HG03521 (cell line): ENCODE data around the gene ARMC8.

Experiments used
- ATAC-seq: cut with Tn5 transposase; IDR thresholded peaks from one replicate; pipeline ENCODE4 v1.9.1; 2021; ENCODE audit warnings: mild to moderate bottlenecking, moderate library complexity; ENCODE audit not compliant: unreplicated experiment

The ARMC8 gene

GRCh38 chr3:138241061-138241460, 54.0 kb downstream of the ARMC8 start:
- ATAC-seq = no peak

GRCh38 chr3:138241676-138242075, 54.6 kb downstream of the ARMC8 start:
- no peak for ATAC-seq

GRCh38 chr3:138242466-138242865, 55.4 kb downstream of the ARMC8 start:
- no peak for ATAC-seq

- ATAC-seq = no peak
Observed at GRCh38 chr3:138245026-138245425, 57.9 kb downstream of the ARMC8 start.

GRCh38 chr3:138249636-138250035, 62.5 kb downstream of the ARMC8 start:
- no peak for ATAC-seq

GRCh38 chr3:138253609-138254008, 66.5 kb downstream of the ARMC8 start:
- no peak for ATAC-seq

GRCh38 chr3:138254216-138254615, 67.1 kb downstream of the ARMC8 start:
- no peak for ATAC-seq

- no peak for ATAC-seq
Observed at GRCh38 chr3:138256022-138256421, 68.9 kb downstream of the ARMC8 start.

- no peak for ATAC-seq
Observed at GRCh38 chr3:138257986-138258385, 70.9 kb downstream of the ARMC8 start.

- no peak for ATAC-seq
Observed at GRCh38 chr3:138259126-138259525, 72.0 kb downstream of the ARMC8 start.

- ATAC-seq = no peak
Observed at GRCh38 chr3:138260611-138261010, 73.5 kb downstream of the ARMC8 start.

- no peak for ATAC-seq
Observed at GRCh38 chr3:138263104-138263503, 76.0 kb downstream of the ARMC8 start.

GRCh38 chr3:138265745-138266144, 78.6 kb downstream of the ARMC8 start:
- no peak for ATAC-seq

- no peak for ATAC-seq
Observed at GRCh38 chr3:138267083-138267482, 80.0 kb downstream of the ARMC8 start.

GRCh38 chr3:138270245-138270644, 83.1 kb downstream of the ARMC8 start:
- ATAC-seq = no peak

GRCh38 chr3:138271189-138271794, 84.2 kb downstream of the ARMC8 start:
- ATAC-seq = no peak

GRCh38 chr3:138281561-138281960, 94.5 kb downstream of the ARMC8 start:
- no peak for ATAC-seq

- no peak for ATAC-seq
Observed at GRCh38 chr3:138282836-138283235, 95.7 kb downstream of the ARMC8 start.

- ATAC-seq = no peak
Observed at GRCh38 chr3:138284079-138284478, 97.0 kb downstream of the ARMC8 start.

- no peak for ATAC-seq
Observed at GRCh38 chr3:138284957-138285477, 97.9 kb downstream of the ARMC8 start.

- ATAC-seq = no peak
Observed at GRCh38 chr3:138289260-138289659, 102.2 kb downstream of the ARMC8 start.

- no peak for ATAC-seq
Observed at GRCh38 chr3:138289701-138290100, 102.6 kb downstream of the ARMC8 start.

GRCh38 chr3:138296639-138297038, 109.5 kb downstream of the ARMC8 start:
- ATAC-seq = no peak
